Measurements from ENCODE around the gene LRP1B.
"Not testable (repeated sequence)": the region's sequence is repeated elsewhere in the genome, so short reads cannot be mapped to it uniquely, and the experiment has no call there.

Gene LRP1B

GRCh38 chr2:140355511-140356090, 1775.2 kb downstream of the LRP1B start:
- DNase-seq: no peak

GRCh38 chr2:140354544-140354943, 1776.3 kb downstream of the LRP1B start:
- no peak for DNase-seq

DNA sequence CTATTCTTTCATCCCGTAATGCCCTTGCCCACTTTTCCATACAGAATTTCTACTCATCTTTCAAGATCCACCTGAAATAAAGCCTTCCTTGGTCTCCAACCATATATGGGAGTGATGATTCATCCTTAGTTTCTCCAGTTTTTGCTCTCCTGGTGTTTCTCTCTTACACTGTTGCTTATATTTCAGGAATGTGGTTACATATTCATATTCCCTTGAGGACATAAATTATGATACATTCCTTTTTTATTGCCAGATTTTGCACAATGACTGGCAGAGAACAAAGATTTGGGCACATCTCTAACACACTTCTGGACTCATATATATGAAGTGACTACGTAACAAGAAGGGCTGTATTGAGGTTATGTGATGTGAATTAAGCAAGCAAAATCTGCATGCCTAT, 1777.3 kb downstream of the LRP1B start:
- no peak for DNase-seq

DNA sequence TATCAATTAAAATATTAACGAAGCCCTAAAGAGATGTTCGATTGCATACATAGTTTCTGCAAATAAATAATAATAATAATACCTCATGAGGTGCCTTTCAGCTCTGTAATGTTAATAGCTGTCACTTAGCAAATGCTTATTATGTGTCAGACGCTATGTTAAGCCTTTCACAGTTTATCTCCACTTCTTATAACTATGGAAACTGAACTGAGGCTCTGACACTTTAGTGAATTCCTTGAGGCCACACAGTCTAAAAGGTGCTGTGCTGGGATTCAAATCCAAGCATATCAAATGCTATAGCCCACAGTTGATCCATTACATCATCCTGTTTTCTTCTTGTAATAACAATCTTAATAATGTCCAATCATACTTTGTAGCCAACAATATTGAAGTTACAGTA, 1779.1 kb downstream of the LRP1B start:
- DNase-seq: no peak

DNA sequence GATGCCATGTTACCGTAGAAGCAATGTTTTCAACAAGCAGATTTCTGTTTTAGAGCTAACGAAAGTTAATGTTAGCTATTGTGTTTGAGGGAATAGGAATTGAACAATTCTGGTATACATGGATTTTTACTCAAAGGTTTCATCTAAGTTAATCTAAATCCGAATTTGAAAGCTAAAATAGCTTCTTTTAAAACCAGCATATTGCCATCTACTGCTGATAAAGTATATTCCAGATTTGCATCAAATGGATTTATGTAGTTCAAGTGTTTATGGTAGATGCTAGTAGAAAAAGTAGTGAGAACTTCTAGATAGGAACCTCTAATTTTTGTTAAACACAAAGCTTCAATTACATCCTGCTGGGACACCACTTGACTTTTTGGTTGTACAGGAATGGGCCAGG, 1781.1 kb downstream of the LRP1B start:
- no peak for DNase-seq

GRCh38 chr2:140348826-140349225, 1782.0 kb downstream of the LRP1B start:
- DNase-seq: no peak

DNA sequence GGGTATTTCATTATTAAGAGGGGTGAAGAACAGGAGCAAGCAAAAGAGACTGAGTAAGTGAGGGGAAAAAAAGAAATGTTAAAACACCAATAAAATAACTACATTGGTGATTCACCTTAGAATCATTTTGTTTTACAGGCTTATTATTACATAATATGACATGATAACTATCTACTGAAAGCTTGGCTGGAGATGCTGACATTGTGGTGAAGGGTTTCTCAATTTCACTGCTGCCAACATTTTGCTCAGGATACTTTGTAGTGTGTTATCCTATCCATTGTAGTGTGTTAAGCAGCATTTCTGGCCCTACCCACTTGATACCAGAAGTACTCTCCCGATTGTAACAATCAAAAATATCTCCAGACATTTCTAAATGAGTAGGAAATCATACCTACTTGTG, 1786.0 kb downstream of the LRP1B start:
- DNase-seq: no peak

- not testable (repeated sequence) for DNase-seq
Measured at GRCh38 chr2:140344266-140344665, 1786.5 kb downstream of the LRP1B start.

- DNase-seq: no peak
Measured at GRCh38 chr2:140338795-140339194, 1792.0 kb downstream of the LRP1B start.

DNA sequence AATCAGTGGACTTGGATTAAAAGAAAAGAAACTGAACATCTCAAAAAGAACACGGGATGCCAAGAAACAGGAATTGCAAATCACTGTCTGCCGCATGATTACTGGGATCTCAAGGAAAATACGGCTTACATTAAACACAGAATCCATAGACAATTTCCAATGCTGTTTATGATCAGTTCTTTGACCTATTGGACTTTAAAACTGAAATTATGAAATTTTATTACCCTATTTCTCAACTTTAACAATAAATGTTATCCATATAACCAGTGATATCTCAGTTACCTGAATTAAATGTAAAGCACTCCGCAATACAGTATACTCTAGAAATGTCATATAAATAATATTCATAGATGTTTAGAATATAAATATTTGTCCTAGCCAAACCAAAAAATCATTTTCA, 1793.8 kb downstream of the LRP1B start:
- no peak for DNase-seq

- DNase-seq: no peak
Measured at GRCh38 chr2:140316345-140316744, 1814.5 kb downstream of the LRP1B start.

GRCh38 chr2:140311905-140312304, 1818.9 kb downstream of the LRP1B start:
- DNase-seq: no peak

- no peak for DNase-seq
Measured at GRCh38 chr2:140308706-140309105, 1822.1 kb downstream of the LRP1B start.

GRCh38 chr2:140307532-140307931, 1823.3 kb downstream of the LRP1B start:
- DNase-seq: no peak

DNA sequence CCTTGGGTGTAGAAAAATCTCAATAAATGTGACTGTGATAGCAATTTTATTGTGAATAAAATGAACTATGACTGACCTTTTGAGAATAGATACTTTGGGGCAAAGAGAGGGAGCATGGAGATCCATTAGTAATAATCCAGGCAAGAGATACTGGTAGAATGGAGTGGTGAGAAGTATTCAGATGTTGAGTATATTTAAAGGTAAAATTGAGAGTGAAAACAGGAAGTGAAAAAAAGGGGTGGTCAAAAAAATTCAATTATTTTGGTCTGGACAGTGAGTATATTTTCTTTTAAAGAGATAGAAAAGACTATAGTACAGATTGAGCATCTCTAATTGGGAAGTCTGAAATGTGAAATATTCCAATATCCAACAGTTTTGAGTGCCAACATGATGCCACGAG, 1835.0 kb downstream of the LRP1B start:
- no peak for DNase-seq

DNA sequence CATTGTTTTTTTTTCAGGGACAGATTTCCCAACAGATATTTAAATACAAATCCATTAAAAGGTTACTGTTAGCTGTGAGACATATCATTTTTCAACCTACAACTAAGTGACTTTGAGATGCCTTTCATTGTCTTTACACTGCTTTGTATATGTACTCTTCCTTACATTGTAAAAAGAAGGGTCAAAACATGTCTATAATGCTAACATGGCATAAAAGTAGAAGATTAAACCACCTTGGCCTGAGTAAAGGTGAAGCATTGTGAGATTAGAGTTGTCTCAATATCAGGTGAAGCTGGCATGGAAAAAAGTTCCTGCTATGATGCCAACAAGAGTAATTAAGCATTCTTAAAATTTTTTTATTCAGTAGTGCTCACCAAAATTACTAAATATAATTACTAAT, 1842.1 kb downstream of the LRP1B start:
- no peak for DNase-seq

GRCh38 chr2:140288213-140288612, 1842.6 kb downstream of the LRP1B start:
- DNase-seq: no peak

- no peak for DNase-seq
Measured at GRCh38 chr2:140286377-140286776, 1844.4 kb downstream of the LRP1B start.

DNA sequence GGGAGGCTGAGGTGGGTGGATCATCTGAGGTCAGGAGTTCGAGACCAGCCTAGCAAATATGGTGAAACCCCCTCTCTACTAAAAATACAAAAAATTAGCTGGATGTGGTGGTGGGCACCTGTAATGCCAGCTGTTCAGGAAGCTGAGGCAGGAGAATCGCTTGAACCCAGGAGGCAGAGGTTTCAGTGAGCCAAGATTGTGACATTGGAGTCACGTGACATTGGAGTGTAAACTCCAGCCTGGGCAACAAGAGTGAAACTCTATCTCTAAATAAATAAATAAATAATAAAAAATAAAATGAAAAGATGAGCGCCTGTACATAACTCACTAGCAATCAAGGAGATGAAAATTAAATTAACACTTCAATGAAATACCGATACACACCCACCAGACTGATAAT, 1853.5 kb downstream of the LRP1B start:
- not testable (repeated sequence) for DNase-seq

DNA sequence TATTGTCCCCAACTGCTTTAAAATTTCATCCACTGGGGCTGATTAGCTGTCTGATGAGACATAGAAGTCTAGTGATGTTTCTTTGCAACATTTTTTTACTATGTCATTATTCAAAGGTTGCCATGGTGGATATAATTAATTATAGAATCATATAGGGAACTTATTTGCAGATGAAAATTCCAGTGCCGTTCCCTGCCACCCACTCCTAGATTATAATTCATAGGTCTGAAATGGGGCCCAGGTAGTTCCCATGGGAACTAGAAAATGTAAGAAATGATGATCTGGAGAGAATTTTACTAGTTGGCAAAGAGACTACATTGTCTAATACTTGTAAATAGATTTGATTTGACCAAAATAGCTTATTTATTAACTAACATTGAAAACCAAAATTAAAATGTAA, 1854.2 kb downstream of the LRP1B start:
- no peak for DNase-seq

- no peak for DNase-seq
Measured at GRCh38 chr2:140275427-140275826, 1855.4 kb downstream of the LRP1B start.

GRCh38 chr2:140274891-140275290, 1855.9 kb downstream of the LRP1B start:
- DNase-seq: no peak

GRCh38 chr2:140273958-140274357, 1856.9 kb downstream of the LRP1B start:
- DNase-seq: no peak

- DNase-seq: no peak
Measured at GRCh38 chr2:140273408-140273807, 1857.4 kb downstream of the LRP1B start.

GRCh38 chr2:140270224-140270623, 1860.6 kb downstream of the LRP1B start:
- DNase-seq: no peak

GRCh38 chr2:140269000-140269399, 1861.8 kb downstream of the LRP1B start:
- no peak for DNase-seq

All from NCI-H526 (cell line).